Raji (cell line): Measurements from ENCODE around the gene TPST1.

Source experiments
- POLR2A ChIP-seq: IDR thresholded peaks from 2 replicates; pipeline ENCODE4 v1.6.1; 2011; ENCODE audit warnings: low read depth, low read length, control low read depth; ENCODE audit not compliant: insufficient read depth

TPST1 gene

GRCh38 chr7:66257481-66257880 lies 52.3 kb downstream of the TPST1 start:
- no peak for TF ChIP-seq POLR2A

- no peak for TF ChIP-seq POLR2A
Observed at GRCh38 chr7:66258409-66258808, 53.3 kb downstream of the TPST1 start.

- no peak for TF ChIP-seq POLR2A
Observed at GRCh38 chr7:66261941-66262340, 56.8 kb downstream of the TPST1 start.

- TF ChIP-seq POLR2A, result no peak
Observed at GRCh38 chr7:66263936-66264335, 58.8 kb downstream of the TPST1 start.

GRCh38 chr7:66265566-66265965 lies 60.4 kb downstream of the TPST1 start:
- TF ChIP-seq POLR2A, result no peak

GRCh38 chr7:66267249-66267648 lies 62.1 kb downstream of the TPST1 start:
- TF ChIP-seq POLR2A, result no peak

GRCh38 chr7:66269978-66270377 lies 64.8 kb downstream of the TPST1 start:
- TF ChIP-seq POLR2A, result no peak

GRCh38 chr7:66272321-66272720 lies 67.2 kb downstream of the TPST1 start:
- TF ChIP-seq POLR2A, result no peak

- TF ChIP-seq POLR2A, result no peak
Observed at GRCh38 chr7:66276363-66276762, 71.2 kb downstream of the TPST1 start.

- TF ChIP-seq POLR2A, result no peak
Observed at GRCh38 chr7:66277492-66277891, 72.4 kb downstream of the TPST1 start.

- no peak for TF ChIP-seq POLR2A
Observed at GRCh38 chr7:66279912-66280311, 74.8 kb downstream of the TPST1 start.

- no peak for TF ChIP-seq POLR2A
Observed at GRCh38 chr7:66281678-66282590, 76.8 kb downstream of the TPST1 start.

- TF ChIP-seq POLR2A, result no peak
Observed at GRCh38 chr7:66282591-66282935, 77.4 kb downstream of the TPST1 start.

GRCh38 chr7:66283003-66283920 lies 78.1 kb downstream of the TPST1 start:
- TF ChIP-seq POLR2A, result no peak

- TF ChIP-seq POLR2A, result no peak
Observed at GRCh38 chr7:66296001-66296521, 90.9 kb downstream of the TPST1 start.

GRCh38 chr7:66296557-66296956 lies 91.4 kb downstream of the TPST1 start:
- no peak for TF ChIP-seq POLR2A

GRCh38 chr7:66297579-66297978 lies 92.4 kb downstream of the TPST1 start:
- TF ChIP-seq POLR2A, result no peak
